ENCODE measurements around the gene GOLGA2. TPM values are rescaled to one million over a fixed set of nuclear protein-coding genes. Genes with fewer than 3 reads are reported as not detected.

The GOLGA2 gene
- total RNA-seq, 6 experiments from 2014 or later = 25.0 to 53.0 (median 35.5) TPM

DNA sequence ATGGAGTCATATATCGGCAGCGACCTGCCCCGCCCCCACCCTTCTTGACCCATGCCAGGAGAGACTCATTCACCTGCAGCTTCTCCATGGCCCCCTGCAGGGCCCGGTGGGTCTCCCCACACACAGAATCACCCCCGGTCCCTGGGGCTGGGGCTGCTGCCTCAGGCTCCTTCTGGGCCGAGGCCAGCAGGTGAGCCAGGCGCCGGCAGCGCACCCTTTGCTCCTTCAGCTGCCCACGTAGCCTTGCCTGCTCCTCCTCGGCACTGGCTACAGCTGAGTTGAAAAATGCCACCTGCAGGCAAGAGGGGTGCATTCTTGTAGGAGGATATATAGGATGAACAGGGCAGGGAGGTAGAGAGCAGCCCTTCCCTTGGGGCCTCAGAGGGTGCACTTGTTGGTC, 17.9 kb downstream of the GOLGA2 start:
- Histone ChIP-seq H3K9me3 (no peaks in the 10 kb centered on the region), H3K27me3 (no peaks in the 10 kb centered on the region), H3K36me3 (peaks cover 0 to 61% (median 42%) of the 10 kb centered on the region in 4 donors), H3K4me3 (no peak overlapping the region), H3K4me1 (no peaks in the 10 kb centered on the region), H3K27ac (no peak overlapping the region)
- no peak for DNase-seq
- TF ChIP-seq, protein P1, sequence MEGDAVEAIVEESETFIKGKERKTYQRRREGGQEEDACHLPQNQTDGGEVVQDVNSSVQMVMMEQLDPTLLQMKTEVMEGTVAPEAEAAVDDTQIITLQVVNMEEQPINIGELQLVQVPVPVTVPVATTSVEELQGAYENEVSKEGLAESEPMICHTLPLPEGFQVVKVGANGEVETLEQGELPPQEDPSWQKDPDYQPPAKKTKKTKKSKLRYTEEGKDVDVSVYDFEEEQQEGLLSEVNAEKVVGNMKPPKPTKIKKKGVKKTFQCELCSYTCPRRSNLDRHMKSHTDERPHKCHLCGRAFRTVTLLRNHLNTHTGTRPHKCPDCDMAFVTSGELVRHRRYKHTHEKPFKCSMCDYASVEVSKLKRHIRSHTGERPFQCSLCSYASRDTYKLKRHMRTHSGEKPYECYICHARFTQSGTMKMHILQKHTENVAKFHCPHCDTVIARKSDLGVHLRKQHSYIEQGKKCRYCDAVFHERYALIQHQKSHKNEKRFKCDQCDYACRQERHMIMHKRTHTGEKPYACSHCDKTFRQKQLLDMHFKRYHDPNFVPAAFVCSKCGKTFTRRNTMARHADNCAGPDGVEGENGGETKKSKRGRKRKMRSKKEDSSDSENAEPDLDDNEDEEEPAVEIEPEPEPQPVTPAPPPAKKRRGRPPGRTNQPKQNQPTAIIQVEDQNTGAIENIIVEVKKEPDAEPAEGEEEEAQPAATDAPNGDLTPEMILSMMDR (IDR thresholded peaks at IDR 0.05) = no peak
- 80% methylated on average over 1 of the region's 11 CpGs for WGBS (ENCODE audit: insufficient coverage, low coverage, low lambda C conversion rate, missing lambda C conversion rate)
- no peak for ATAC-seq
- intact Hi-C loops (cut with DNase I) = no loop called here

DNA sequence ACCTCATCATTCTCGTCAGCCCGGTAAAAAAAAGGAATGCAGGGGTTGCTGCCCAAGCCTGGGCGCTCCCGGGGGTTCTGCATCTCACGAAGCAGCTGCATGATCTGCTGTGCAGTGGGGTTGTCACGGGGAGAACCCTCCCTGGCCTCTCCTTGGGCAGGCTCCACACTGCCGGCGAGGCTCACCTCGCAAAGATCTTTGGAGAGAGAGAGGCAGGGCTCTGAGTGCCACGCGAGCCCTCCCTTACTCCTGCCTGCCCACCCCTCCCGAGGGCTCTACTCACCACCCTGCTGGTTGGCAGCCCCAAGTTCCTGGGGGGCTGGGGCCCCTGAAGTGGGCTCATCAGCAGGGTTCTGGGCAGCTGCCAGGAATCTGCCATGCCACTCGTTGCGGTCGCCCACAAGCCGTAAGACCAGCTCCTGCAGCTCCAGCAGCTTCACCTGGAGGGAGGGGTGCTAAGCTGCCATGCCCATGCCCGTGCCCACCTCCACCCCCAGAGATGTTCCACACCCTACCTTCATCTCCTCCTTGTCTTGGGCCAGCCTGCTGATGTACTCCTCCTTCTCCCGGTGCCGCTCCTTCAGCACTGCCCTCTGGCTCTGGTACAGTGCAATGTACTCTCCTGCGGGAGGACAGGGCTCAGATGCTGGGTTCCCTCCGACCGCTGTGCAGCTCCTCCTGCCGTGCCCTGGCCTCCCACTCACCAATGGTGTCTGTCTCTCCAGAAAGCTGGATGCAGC, 18.6 kb downstream of the GOLGA2 start:
- DNase-seq = no peak
- H3K36me3 ChIP-seq = peaks cover 0 to 56% (median 36%) of the 10 kb centered on the region in 4 donors
- ATAC-seq = no peak
- intact Hi-C loops (cut with DNase I) = no loop called here
- H3K27me3 ChIP-seq = no peaks in the 10 kb centered on the region
- no peak overlapping the region for H3K27ac ChIP-seq
- H3K4me3 ChIP-seq = no peak overlapping the region
- H3K9me3 ChIP-seq = no peaks in the 10 kb centered on the region
- TF ChIP-seq POLR2A (IDR thresholded peaks at IDR 0.05) = no peak
- TF ChIP-seq, protein P1 (IDR thresholded peaks at IDR 0.05) = no peak
- no peaks in the 10 kb centered on the region for H3K4me1 ChIP-seq
- no CpG with 5 or more reads among the region's 23 CpGs for WGBS (ENCODE audit: insufficient coverage, low coverage, low lambda C conversion rate, missing lambda C conversion rate)

DNA sequence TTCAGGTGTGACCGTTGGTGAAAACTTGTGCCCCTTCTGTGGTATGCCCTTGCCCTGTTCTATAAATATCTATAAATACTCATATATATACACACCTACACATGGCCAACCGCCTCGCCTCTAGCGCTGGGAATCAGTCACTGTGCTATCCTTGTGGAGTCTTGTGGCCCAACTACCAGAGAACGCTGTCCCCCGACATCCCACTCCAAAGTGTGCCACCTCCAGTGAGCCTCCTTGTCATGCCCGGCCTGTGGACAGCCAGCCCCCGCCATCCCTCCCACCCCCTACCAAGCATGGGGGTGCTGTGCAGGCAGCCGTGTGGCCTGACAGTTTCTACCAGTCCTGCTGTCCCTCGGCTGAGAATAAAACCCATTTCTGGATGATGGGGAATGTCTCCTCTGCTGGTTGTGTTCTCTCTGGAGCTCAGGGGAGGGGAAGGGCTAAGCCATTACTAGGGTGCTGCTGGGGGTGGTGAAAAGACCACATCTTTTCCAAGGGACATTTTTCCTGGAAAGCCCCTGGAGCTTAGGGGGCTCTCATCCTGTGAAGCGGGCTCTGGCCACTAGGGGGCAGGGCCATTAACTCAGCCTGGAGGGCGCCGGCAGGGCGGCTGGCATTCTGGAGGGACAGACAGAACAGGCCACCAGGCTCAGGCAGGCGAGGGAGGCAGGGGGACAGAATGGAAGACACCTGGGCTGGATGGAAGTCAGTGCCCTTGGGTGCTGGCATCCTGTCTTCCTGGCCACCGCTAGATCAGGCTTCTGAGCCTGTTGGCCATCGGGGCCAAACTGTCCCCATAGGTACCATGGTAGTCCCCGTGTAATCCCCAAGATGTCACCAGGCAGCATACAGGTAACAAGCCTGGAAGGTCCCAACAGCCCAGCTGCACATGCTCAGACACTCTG, 20.7 kb downstream of the GOLGA2 start:
- 55% methylated on average over 6 of the region's 18 CpGs for WGBS (ENCODE audit: insufficient coverage, low coverage, low lambda C conversion rate, missing lambda C conversion rate)
- intact Hi-C loops (cut with DNase I) = no loop called here
- ATAC-seq (peak; percentile 50 to 71 (median 62)), DNase-seq (peak in 1 of 3 donors; percentile 65)
- Histone ChIP-seq H3K9me3 (no peaks in the 10 kb centered on the region), H3K36me3 (peaks cover 0 to 36% (median 22%) of the 10 kb centered on the region in 4 donors), H3K4me3 (no peak overlapping the region), H3K27ac (no peak overlapping the region), H3K27me3 (no peaks in the 10 kb centered on the region), H3K4me1 (peaks cover 0 to 10% (median 0%) of the 10 kb centered on the region in 4 donors)
- TF ChIP-seq, protein P1 (IDR thresholded peaks at IDR 0.05) = peak; percentile 59 to 74 (median 70)
- no peak for TF ChIP-seq POLR2A (IDR thresholded peaks at IDR 0.05)

DNA sequence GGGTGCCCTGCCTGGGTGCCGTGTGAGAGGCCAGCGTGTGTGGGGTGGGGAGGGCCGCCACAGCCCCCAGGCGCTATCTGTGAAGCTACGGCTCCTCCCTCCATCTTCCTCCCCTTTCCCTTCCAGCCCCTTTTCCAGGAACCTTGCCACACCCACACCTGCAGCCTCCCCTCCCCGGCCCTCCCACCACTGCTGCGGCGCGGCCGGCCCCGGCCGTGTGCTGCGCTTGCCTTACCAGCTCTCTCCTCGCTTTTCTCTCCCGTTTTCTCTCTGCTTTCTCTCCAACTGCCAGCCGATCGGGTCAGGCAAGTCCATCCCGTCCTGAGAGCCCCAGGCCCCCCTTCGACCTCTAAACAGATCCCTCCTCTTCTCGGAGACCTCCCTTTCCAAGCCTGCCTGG, 21.4 kb downstream of the GOLGA2 start:
- no peak for DNase-seq
- TF ChIP-seq, protein P1 (IDR thresholded peaks at IDR 0.05) = no peak
- TF ChIP-seq POLR2A (IDR thresholded peaks at IDR 0.05) = no peak
- no peak overlapping the region for H3K4me3 ChIP-seq
- WGBS (ENCODE audit: insufficient coverage, low coverage, low lambda C conversion rate, missing lambda C conversion rate) = 85% methylated on average over 8 of the region's 20 CpGs
- peaks cover 0 to 28% (median 17%) of the 10 kb centered on the region in 4 donors for H3K36me3 ChIP-seq
- no peaks in the 10 kb centered on the region for H3K9me3 ChIP-seq
- H3K27ac ChIP-seq = no peak overlapping the region
- ATAC-seq = no peak
- no peaks in the 10 kb centered on the region for H3K27me3 ChIP-seq
- intact Hi-C loops (cut with DNase I) = no loop called here
- H3K4me1 ChIP-seq = peaks cover 0 to 10% (median 0%) of the 10 kb centered on the region in 4 donors

Measured in right lobe of liver (tissue), 6 donors.